Measurements from ENCODE around the gene SULT2B1.

- TF ChIP-seq CTCF (IDR thresholded peaks at IDR 0.05) (no peak), POLR2A (IDR thresholded peaks at IDR 0.05) (no peak), POLR2AphosphoS5 (IDR thresholded peaks at IDR 0.05) (no peak)
Measured at GRCh38 chr19:48616041-48616436, 64.1 kb downstream of the SULT2B1 start.

All from transverse colon (tissue), 4 donors.